Testis (tissue), 2 donors: ENCODE data around the gene GOLGA8S.
"Not testable (repeated sequence)": the region's sequence is repeated elsewhere in the genome, so short reads cannot be mapped to it uniquely, and the experiment has no call there.

Experiments
- POLR2A ChIP-seq: fragments of 450-650 bp; IDR thresholded peaks from one replicate; pipeline ENCODE4 v1.6.1; 2017; ENCODE audit warnings: antibody characterized with exemption, mild to moderate bottlenecking, moderate library complexity
- TF ChIP-seq, protein P1 (sequence below), 3 experiments: fragments of 450-650 bp in 2 of 3; fragments of 200-600 bp in 1 of 3; sonication (generic) in 1 of 3; IDR thresholded peaks; one replicate each; pipeline ENCODE4 v1.5.1; 2016 to 2019; ENCODE audit warnings: antibody characterized with exemption in 3 of 3, mild to moderate bottlenecking in 2 of 3, moderate library complexity in 1 of 3

DNA sequence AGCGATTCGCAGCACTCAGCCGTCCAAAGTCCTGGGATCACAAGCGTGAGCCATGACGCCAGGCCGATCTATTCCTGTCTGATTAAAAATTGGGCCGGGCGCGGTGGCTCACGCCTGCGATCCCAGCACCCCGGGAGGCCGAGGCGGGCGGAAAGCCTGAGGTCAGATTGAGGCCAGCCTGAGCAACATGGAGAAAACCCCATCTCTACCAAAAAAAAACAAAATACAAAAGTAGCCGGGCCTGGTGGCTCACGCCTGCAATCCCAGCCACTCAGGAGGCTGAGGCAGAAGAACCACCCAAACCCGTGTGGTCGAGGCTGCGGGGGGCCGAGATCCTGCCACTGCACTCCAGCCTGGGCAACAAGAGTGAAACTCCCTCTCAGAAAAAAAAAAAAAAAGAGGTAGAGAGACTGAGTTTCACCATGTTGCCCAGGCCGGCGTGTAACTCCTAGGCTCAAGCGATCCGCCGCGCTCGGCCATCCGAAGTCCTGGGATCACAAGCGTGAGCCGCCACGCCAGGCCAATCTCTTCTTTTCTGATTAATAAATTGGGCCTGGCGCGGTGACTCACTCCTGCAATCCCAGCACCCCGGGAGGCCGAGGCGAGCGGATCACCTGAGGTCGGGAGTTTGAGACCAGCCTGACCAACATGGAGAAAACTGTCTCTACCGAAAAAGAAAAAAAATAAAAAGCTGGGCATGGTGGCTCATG, 18.5 kb downstream of the GOLGA8S start:
- TF ChIP-seq, protein P1, sequence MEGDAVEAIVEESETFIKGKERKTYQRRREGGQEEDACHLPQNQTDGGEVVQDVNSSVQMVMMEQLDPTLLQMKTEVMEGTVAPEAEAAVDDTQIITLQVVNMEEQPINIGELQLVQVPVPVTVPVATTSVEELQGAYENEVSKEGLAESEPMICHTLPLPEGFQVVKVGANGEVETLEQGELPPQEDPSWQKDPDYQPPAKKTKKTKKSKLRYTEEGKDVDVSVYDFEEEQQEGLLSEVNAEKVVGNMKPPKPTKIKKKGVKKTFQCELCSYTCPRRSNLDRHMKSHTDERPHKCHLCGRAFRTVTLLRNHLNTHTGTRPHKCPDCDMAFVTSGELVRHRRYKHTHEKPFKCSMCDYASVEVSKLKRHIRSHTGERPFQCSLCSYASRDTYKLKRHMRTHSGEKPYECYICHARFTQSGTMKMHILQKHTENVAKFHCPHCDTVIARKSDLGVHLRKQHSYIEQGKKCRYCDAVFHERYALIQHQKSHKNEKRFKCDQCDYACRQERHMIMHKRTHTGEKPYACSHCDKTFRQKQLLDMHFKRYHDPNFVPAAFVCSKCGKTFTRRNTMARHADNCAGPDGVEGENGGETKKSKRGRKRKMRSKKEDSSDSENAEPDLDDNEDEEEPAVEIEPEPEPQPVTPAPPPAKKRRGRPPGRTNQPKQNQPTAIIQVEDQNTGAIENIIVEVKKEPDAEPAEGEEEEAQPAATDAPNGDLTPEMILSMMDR (IDR thresholded peaks at IDR 0.05), result not testable (repeated sequence)
- not testable (repeated sequence) for TF ChIP-seq POLR2A
